NCI-H524 treated with DMSO at 0.1 percent for 48 hours (cell line): ENCODE measurements around the gene LPIN2.
"Not testable (repeated sequence)": the region's sequence is repeated elsewhere in the genome, so short reads cannot be mapped to it uniquely, and the experiment has no call there.

Experiments used
- DNase-seq: peaks from one replicate; lab custom pipeline; 2025; lab: John Stamatoyannopoulos, UW

Gene LPIN2, protein sequence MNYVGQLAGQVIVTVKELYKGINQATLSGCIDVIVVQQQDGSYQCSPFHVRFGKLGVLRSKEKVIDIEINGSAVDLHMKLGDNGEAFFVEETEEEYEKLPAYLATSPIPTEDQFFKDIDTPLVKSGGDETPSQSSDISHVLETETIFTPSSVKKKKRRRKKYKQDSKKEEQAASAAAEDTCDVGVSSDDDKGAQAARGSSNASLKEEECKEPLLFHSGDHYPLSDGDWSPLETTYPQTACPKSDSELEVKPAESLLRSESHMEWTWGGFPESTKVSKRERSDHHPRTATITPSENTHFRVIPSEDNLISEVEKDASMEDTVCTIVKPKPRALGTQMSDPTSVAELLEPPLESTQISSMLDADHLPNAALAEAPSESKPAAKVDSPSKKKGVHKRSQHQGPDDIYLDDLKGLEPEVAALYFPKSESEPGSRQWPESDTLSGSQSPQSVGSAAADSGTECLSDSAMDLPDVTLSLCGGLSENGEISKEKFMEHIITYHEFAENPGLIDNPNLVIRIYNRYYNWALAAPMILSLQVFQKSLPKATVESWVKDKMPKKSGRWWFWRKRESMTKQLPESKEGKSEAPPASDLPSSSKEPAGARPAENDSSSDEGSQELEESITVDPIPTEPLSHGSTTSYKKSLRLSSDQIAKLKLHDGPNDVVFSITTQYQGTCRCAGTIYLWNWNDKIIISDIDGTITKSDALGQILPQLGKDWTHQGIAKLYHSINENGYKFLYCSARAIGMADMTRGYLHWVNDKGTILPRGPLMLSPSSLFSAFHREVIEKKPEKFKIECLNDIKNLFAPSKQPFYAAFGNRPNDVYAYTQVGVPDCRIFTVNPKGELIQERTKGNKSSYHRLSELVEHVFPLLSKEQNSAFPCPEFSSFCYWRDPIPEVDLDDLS

DNA sequence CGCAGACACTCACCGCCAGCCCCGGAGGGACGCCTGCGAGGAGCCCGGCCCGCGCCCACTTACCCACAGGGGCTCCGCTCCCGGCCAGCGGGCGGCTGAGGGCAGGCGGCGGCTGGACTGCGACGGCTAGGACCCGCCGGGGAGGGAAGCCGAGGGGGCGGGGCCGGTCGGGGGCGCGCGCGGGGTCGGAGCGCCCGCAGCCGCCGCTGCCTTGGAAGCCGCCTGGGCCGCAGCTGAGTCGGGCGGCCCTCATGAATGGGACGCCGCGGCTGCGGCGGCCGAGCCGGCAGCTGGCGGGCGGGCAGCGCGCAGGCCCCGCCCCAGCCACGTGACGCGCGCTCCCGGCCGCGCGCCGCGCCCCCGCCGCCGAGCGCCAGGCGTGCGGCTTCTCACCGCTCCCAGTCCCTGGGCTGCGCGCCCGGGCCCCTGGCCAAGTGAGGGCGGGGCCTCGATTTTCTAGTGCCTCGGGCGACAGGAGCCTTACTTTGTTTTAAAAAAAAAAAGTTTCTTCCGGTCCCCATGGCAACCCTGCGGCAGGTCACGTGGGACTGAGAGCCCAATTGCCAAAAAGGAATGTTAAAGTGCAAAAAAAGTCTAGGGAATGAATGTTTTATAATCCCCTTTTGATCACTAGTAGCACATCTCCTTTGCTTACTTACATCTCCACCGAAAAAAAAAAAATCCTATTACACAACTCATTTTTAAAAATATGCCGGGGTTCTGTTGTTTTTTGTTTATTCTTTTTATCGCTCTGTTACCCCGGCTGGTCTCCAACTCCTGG lies at the start of gene LPIN2:
Gene LPIN2, minus strand, starts transcription at position 121 of the 781 bp plus-strand sequence. CDS start 52,304 bp downstream, outside the sequence.
- DNase-seq = peak; percentile 47

DNA sequence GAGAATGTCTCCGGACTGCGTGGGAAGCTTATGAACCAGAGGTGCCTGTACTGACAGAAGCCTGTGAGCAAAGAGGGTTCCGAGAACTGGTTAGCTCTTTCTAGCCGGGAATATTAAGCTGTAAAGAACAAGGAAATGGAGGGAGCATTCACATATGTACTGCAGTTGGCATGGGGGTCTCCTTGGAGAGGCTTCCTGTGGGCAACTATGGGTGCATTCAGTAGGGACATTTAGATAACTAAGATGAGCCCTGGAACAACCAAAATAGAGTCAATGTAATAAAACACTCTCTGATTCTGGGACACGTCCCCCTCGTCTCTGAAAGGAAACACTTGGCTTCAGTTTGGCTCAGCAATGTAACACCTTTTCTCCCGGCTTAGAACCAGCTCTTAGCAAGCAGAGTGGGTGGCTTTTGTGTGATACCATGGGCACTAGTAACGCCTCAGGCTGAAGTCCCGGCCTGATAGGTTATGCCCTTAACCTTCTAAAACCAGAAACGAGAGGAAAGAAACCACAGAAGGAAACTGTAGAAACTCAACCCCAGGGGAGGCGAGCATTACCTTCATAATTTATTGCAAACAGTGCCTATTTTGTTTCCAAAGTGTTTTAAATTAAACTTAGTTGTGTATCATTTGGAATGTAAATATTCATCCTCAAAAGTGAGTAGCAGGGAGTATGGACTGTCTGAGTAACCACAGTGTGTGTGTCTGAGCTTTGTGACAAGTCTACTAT lies 48.8 kb upstream of the LPIN2 start:
- DNase-seq = no peak

DNA sequence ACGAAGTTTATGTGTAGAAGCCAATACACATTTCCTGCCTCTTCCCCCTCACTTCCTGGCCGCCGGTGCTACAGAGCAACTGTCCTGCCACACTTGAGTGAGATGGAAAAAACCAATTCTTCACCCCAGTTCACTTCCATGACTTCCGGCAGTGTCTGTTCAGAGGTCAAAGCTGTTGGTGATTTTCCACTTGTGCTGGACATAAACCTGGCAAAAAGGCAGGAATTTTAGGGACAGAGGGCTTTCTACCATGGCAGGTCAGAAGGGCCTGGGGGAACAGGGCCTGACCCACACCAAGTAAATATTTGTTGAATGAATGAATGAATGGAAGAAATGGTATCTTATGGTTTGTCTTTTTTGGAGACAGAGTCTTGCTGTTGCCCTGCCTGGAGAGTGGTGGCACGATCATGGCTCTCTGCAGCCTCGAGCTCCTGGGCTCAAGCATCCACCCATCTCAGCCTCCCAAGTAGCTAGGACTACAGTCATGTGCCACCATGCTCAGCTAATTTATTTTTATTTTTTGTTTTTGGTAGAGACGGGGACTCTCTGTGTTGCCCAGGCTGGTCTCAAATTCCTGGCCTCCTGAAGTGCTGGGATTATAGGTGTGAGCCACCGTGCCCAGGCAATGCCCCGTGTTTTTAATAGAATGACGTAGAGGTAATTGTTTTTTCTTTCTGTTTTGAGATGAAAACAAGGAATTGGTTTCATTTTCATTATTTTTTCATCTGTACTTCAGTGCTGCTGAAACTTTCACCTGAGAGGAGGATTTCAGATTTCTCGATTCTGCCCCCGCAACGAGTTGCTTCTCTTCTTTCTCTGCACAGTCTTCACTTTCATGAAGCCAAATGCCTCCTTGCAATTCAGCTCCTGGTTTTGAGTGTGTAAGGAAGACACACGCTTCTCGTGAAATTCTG lies 48.0 kb upstream of the LPIN2 start:
- no peak for DNase-seq

DNA sequence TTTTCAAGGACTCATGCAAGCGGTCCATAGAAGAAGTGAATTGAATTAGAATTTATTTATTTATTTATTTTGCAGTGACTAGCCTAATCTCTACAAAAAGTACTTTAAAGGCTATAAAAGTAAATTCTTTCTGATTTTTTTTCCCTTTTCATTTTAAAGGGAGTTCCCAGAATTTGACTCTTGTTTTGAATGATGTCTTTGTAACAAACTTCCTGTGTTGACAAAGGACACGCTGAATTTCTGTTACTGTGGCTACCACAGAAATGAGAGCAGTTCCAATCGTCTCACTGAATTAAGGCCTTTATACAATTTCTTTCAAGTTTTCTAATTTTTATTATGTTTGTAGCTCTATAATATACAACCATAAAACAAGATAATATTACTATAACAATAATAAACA lies 46.3 kb upstream of the LPIN2 start:
- no peak for DNase-seq

DNA sequence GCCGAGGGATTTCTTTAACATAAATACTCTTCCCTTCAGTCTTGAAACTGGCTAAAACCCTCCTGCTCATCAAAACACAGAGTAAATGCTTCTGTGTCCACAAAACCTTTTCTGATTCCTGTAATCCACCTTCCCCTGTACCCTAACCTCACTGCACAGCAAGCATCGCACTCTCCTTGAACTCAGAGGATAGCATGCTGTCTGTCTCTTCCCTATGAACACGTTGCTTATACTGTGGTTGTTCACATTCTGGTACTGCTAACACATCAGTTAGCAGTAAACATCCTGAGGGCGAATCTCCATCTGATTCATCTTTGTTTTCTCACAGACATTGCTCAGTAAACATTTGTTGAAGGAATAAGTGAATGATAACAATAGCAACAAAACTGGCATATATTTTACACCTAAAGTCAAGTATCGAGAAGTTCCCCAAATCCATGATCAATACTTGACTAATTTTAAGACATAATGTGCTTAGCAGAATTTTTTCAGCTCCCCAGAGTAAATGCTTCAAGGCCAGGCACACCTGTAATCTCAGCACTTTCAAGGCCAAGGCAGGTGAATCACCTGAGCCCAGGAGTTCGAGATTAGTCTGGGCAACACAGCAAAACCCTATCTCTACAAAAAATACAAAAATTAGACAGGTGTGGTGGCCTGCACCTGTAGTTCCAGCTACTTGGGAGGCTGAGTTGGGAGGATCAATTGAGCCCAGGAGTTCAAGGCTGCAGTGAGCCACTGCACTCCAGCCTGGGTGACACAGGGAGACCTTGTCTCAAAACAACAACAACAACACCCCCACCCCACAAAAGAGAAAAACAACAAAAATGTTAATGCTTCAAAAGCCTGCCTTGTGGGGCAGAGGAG lies 45.6 kb upstream of the LPIN2 start:
- DNase-seq = no peak

DNA sequence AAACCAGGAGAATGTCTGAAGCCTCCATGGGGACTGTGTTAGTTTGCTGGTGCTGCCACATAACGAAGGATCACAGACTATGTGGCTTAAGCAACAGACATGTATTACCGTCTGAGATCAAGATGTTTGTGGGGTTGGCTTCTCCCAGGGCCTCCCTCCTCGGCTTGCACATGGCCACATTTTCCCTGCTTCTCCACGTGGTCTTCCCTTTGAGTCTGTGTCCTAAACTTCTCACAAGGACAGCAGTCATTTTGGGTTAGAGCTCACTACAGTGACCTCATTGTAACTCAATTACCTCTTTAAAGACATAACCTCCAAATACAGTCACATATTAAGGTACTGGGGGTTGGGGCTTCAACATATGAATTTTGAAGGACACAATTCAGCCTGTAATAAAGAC lies 44.6 kb upstream of the LPIN2 start:
- DNase-seq = no peak

DNA sequence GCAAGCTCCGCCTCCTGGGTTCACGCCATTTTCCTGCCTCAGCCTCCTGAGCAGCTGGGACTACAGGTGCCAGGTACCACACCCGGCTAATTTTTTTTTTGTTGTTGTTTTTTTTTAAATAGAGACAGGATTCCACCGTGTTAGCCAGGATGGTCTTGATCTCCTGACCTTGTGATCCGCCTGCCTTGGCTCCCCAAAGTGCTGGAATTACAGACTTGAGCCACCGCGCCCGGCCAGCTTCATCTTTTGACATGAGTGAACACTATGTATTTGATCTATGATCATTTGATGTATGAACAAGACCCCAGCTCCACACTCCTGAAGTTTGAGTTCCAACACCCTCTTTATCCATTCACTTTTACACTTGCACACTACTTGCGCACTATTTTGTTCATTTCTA lies 43.4 kb upstream of the LPIN2 start:
- DNase-seq = no peak

DNA sequence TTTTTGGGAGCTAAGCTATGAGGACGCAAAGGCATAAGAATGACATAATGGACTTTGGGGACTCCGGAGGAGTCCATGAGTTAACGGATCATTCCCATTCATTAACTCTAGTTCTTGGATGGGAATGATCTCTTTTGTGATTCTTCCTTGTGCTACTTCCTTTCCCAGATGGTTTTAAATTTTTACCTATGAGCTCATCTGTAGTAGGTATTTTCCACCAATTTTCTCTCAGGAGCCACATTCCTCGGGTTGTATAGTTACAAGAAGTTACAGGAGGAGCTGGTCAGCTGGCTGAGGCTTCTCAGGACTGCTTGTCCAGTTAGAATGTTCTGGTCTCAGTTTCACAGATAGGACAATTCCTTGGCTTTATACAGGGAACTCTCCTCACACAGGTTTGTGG lies 42.9 kb upstream of the LPIN2 start:
- DNase-seq = no peak

DNA sequence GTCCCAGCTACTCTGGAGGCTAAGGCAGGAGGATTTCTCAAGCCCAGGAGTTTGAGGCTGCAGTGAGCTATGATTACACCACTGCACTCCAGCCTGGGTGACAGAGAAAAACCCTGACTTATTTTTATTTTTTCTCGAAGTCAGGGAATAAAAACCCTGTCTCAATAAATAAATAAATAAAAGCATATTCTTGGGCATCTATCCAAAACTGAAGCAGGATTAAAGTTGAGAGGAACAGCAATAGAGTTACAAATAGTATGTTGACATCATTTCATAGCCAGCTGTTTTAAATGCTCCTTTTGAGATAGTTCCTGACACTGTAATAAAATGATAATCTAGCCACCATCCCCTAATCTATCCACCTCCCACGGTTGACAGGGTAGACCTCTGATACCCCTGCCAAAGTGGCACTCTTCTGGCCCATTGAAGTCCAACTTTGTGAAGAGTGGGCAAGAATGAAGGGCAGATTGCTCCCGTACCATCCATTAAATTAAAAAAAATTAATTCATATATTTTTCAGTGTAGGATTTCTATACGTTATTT lies 42.3 kb upstream of the LPIN2 start:
- DNase-seq = no peak

DNA sequence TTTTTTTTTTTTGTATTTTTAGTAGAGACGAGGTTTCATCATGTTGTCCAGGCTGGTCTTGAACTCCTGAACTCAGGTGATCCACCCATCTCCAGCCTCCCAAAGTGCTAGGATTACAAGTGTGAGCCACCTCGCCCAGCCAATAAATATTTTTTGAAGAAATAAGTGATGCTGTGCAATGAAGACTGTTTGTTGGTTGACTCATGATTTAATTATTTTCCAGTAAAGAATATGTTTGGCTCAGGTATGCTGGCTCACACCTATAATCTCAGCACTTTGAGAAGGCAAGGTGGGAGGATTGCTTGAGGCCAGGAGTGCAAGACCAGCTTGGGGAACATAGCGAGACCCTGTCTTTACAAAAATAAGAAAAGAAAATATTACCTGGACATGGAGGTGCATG lies 41.8 kb upstream of the LPIN2 start:
- no peak for DNase-seq

DNA sequence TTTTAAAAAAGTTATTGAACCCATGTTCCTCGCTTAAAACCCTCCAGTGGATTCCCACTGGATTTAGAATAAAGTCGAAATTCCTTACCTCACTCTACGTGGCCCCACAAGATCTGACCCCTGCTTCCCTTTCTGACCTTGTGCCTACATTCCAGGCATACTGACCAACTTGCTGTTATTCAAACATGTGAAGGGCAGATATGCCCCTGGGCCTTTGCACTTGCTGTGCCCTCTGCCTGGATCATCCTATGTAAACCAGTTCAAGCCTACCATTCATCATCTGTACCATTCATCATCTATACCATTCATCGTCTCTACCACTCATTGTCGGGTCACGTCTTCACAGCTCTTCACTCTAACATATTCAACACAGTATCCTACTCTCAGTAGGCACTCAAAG lies 41.3 kb upstream of the LPIN2 start:
- DNase-seq = no peak

DNA sequence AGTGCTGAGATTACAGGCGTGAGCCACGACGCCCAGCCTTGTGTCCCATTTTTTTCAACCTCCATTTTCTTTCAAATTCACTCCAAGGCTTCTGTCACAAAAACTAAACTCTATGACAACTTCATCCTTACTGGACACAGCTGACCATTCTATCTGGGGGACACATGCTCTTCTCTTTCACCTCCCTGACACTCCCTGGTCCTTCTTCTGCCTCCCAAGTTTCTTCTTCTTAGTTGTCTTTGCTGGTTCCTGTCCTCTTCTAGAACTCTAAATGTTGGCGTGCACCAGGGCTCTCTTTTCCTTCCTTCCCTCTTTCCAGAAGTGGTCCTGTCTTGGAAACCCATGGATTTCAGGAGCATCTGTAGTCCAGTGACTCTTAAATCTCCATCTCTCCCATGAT lies 40.1 kb upstream of the LPIN2 start:
- DNase-seq = no peak

DNA sequence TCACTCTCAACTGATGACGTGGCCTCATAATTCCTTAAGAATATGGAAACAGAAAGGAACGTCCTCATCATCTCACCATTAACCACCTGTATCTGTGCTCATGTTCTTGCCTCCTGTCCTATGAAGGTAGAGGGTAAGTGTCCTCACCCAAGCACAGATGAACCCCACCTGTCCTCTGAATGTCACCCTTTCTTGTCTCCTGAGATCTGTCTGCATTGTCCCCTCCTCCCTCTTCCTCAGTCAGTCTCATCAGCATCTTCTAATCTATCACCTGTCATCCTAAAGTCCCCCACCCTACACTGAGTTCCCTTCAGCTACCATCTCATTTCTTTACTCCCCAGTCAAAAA lies 39.4 kb upstream of the LPIN2 start:
- no peak for DNase-seq

DNA sequence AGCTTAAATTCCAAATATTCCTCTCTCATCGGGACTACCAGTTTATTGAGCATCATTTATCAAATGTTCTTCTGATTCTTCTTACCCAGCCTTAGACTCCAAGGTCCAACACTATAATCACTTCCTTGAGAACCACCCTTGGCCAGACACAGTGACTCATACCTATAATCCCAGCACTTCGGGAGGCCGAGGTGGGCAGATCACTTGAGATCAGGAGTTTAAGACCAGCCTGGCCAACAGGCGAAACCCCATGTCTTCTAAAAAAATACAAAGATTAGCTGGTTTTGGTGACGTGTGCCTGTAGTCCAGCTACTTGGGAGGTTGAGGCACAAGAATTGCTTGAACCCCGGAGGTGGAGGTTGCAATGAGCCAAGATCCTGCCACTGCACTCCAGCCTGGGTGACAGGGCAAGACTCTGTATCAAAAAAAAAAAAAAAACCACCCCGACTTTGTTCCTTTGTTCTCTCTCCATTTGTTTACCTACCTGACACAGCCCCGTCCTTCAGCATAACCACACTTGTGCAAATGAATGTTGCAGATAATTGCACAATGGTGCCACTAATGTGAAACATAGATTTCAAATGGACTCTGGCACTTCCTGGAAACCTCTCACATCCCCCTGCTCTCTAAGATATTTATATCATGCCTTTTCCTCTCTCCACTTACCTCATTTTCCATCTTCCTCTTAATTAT lies 38.9 kb upstream of the LPIN2 start:
- DNase-seq = no peak

DNA sequence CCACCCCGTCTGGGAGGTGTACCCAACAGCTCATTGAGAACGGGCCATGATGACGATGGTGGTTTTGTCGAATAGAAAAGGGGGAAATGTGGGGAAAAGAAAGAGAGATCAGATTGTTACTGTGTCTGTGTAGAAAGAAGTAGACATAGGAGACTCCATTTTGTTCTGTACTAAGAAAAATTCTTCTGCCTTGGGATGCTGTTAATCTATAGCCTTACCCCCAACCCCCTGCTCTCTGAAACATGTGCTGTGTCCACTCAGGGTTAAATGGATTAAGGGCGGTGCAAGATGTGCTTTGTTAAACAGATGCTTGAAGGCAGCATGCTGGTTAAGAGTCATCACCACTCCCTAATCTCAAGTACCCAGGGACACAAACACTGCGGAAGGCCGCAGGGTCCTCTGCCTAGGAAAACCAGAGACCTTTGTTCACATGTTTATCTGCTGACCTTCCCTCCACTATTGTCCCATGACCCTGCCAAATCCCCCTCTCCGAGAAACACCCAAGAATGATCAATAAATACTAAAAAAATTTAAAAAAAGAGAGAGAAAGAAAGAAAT lies 37.0 kb upstream of the LPIN2 start:
- DNase-seq = not testable (repeated sequence)

DNA sequence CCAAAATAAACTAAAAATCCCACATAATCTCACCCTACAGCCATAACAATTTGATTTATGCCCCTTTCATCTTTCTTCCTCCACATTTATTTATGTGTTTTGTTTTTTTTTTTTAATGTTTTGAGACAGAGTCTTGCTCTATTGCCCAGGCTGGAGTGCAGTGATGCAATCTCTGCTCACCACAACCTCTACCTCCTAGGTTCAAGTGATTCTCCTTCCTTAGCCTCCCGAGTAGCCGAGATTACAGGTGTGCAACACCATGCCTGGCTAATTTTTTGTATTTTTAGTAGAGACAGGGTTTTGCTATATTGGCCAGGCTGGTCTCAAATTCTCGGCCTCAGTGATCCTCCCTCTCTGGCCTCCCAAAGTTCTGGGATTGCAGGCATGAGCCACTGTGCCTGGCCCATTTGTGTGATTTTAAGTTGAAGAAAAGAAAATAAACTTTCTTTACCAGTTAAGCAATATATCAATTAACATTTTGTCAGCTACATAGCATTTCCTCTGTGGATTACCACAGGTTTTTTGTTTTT lies 35.9 kb upstream of the LPIN2 start:
- no peak for DNase-seq

DNA sequence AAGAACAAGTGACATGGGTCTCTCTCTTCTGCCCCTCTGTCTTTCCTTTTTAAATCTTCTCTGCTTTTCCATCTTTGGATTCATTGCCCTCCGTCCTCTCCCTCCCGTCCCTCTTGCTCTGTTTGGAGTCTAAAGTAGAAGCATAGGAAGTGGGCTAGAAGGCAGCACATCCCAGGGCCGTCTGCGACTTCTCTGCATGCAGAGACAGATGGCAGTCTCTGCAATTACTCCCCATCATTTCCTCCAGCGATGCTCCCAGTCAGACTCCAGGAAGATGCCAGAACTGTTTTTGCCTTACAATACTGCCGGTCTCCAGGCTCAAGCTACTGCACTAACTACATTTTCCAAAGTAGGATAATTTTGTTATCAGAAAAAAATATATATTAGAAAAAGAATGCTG lies 35.2 kb upstream of the LPIN2 start:
- peak; percentile 27 for DNase-seq

DNA sequence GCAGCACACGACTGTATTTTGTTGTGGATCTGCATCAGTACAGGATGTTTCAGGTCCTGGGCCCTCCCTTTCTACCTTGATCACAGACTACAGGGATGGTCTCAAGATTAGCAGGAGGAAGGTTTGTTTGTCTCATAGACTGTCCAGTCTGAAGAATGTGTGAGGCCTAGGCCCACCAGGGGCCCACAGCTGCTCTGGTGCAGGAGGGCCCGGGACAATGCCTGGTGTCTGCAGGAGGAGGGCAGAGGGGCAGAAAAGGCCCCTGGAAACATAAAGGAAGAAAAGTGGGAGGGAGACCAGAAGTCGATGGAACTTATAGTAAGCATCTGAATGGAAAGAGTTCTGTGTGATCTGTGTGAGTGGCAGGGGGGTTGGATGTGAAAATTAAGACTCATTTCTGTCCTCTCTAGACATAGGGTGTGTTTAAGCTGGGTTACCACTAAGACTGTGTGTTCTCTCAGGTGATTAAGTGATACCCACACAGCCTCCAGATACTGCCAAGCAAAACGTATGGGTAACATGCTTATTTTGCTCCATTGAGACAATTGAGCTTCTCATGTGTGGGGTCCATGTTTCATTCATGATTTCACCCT lies 33.4 kb upstream of the LPIN2 start:
- DNase-seq = no peak
